OCI-M2 (cell line): ENCODE data around the gene CHL1.

Source experiments
- DNase-seq: peaks from one replicate; lab custom pipeline; 2025; ENCODE audit not compliant: unreplicated experiment; lab: John Stamatoyannopoulos, UW

Gene CHL1

DNA sequence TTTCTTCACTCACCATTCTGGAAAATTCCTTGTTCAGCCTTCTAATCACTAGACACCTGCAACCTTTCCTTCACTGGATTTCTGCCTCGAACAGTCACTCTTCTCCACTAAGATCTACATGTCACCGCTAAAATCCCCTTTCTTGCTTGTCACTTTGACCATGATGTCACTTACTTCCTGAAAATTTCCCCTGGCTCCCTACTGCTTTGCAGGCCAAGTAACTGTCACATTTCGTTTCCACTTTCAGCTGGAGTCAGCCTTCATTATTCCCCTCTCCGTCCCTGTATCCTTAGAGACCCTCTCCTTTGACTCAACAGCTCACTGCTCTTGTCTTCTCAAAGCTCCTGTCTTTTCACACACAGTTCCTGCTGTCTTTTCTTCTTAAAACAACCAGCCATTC is 15.9 kb downstream of the CHL1 start:
- DNase-seq = no peak

DNA sequence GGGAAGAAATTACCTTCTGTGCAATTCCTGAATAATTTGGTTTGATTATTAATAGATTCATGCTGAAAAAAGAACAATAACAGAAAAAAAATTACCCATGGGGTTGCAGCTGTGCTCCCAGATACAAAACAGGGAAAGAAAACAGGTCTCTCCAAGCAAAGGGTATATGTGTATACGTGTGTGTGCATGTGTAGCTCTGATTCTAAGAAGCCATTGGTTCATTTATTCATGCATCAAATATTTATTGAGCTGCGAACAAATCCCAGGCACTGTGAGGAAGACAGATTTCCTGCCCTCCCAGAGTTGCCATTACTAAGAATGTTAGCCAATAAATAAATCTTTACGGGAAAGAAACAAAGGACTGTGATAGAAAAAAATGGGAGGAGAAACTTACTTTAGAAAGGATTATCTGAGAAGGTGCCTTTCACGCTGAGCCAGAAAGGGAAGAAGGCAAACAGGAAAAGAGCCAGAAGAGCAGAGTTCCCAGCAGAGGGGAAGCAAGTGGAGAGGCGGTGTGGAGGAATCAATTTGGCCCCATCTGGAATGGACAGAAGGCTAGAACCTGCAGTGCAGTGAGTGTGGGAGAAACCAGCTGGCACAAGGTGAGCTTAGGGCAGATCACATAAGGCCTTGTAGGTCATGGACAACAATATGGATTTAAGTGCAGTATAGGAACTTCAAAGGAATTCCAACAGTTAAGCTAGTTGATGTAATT is 20.7 kb downstream of the CHL1 start:
- DNase-seq = no peak

DNA sequence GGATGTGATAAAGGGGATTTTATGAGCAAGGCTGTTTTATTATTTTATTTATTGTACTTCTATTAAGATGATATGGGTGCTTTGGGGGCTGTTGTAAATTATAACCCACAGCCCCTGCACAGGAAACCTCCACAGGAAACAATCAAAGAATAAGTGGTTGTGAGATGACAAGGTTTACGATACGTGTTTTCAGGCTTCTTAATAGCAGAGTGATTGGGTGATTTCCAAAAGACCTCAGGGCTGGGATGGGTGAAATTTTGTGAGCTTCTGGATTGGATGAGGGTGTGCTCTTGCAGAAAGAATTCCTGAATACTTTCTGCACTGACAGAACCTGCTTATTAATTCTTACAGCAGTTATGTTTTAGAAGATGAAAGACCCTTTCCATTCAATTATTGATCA is 21.4 kb downstream of the CHL1 start:
- DNase-seq = no peak

DNA sequence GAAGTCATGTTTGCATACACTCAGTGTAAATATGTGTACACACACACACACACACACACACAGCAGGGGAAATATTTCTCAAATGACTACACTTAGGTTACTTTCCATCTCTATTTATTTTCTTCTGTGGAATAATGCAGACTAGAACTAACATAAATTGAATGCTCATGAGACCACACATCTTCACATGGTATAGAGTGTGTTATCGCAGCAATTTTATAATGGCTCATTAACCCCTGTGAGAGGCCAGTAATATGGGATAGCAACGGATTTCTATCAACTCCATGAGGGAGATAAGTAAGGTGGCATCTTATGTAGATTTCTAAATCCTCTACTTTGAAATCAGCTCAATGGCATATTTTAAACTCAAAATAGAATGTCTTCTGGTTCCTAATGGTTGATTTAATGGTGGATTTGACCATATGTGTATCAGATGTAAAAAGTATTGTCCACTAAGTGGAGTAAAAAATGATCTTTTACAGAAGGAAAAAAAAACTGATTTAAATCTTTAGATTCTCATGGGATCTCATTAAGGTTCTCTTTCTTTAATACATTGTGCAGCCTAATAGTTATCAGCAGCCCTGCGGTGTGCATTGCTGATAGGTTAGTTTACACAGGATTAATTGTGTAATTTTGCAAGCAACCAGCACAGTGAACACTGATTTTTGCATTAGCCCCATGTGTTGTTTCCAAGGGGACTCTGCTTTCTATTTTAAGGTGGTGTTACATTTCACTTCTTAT is 32.0 kb downstream of the CHL1 start:
- no peak for DNase-seq

DNA sequence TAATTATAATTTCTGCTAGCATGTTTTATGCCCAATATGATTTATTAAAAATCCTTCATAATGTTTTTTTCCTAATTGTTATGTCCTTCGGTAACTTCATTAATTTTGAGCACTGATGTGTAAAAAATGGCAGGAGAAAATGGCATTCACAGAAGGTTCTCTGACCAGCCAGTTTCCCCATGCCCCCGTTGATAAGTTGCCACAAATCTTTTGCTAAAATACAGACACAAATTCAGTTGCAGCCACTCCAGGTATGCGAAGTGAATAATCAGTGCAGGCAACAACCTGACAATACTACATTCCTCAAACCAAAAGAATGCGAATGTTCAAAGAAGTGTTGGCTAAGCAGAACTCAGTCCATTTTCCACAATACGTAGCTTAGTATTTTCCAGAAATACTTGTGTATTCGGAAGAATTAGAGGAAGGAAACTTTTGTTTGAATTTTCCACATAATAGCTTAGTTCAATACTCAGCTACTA is 32.7 kb downstream of the CHL1 start:
- no peak for DNase-seq

DNA sequence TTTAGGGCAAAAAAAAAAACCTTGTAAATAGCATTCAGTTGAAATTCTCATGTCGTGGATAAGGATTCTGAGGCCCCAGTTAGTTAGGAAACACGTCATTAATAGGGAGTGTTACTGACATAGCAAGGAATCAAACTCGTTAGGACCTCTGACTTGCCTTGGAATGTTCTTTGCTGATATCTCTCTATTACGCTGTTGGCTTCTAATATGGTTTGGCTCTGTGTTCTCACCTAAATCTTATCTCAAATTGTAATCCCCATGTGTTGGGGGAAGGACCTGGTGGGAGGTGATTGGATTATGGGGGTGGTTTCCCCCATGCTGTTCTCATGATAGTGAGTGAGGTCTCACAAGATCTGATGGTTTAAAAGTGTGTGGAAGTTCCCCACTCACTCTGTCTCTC is 40.3 kb downstream of the CHL1 start:
- DNase-seq = no peak

DNA sequence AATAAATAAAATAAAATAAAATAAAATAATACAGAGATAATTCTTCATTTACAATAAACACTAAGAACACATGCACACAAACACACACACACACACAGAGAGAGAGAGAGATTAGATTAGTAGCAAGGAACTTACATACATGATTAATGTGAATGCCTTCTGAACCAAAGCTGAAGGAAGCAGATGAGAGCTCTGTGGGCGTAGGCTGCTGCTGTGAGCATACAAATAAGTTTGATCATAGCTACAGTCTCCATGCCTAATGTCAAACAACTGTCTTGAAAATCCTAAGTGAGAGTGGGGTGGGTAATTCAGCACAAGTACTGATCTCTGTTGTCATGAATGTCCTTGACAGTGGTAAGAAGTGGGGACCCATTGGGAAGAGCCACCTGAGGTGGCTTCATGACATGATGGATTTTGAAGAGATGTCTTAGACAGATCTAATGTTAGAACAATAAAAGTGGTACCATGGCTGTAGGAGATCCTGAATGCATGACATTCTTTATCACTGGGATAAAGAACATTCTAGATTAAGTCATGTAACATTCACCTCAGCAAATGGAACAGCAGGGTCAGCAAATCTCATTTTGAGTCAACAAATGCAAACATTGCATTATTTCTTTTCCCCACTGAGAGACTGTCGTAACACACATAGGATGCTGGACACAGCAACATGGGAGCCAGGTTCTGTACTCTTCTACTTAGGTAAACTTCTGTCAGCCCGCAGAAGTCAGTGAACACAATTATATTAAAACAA is 46.2 kb downstream of the CHL1 start:
- no peak for DNase-seq

DNA sequence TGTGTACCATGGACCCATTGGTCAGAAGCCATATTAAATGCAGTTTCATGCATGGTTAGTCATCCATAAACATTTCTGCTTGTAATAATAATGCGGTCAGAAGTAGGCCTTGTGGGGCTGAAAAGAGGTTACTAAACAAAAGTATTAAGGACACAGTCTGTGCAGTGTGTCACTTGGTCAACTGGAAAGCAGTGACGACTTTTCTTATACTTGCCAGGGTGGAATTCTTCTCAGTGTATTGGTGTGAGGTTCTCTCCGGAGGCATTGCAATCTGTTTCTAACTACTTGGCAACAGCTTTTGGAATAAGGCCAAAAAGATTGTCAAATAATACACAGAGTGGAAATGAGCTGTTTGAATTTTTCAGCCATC is 46.8 kb downstream of the CHL1 start:
- no peak for DNase-seq

DNA sequence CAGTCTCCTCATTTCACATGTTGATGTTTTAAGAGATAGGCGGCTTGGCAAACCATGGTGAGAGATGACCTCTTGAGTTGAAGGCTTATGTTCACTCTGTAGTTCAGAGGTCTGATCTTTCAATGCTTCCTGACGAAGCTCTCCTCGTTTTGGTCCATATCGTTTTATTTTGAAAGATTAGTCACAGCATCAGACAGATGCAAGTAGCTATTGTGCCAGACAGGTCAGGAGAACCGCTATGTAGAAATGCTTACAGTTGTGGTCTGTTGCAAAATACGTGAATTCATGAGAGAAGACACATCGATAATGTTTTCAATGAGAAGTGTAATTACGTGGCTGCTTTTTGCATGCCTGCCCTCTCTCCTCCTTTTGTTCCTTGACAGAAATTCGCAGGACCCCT is 47.5 kb downstream of the CHL1 start:
- no peak for DNase-seq

DNA sequence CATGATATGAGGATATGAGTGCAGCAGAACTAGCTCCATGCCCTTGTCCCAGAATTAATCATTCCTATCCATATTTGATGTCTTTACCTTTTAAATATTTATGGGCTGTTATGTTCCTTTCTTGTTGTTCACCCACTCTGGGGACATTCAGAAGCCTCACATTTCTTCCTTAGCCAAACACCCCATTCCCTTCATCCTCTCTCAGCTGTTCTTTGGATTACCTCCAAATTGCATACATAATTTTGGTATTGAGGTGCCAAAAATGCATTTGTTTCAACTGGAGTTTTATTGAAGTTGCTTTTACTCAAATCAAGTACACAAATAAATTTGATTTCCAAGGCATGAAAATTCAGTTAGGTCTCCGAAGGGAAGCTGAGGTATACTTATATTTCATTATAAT is 51.4 kb downstream of the CHL1 start:
- no peak for DNase-seq

DNA sequence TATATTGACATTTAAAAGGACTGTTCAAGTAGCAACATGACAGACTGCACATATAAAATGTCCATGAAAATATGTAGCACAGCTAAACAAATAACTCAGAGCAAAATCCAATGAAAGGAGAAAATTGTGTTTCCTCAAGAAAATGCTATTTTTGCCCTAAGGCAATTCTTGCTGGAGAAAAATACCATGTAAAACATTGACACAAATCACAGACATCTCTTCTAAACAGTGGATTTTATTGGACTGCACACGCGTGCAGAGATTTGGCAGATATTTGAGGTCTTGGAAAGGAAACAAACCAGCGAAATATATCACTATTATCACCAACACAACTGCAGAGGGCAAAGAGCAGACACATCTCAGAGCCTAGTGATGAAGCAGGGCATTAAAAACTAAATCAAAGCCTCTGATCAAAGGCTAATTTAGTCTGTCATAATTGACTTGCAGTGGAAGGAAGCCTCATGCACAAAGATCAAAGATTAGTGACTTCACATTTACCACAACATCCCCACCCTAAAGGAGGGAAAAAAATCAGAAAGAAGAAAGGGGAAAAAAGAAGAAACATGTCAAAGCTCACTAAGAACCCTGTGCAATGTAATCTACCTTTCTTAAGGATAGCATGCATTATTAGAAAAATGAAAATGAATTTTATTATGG is 52.4 kb downstream of the CHL1 start:
- no peak for DNase-seq

DNA sequence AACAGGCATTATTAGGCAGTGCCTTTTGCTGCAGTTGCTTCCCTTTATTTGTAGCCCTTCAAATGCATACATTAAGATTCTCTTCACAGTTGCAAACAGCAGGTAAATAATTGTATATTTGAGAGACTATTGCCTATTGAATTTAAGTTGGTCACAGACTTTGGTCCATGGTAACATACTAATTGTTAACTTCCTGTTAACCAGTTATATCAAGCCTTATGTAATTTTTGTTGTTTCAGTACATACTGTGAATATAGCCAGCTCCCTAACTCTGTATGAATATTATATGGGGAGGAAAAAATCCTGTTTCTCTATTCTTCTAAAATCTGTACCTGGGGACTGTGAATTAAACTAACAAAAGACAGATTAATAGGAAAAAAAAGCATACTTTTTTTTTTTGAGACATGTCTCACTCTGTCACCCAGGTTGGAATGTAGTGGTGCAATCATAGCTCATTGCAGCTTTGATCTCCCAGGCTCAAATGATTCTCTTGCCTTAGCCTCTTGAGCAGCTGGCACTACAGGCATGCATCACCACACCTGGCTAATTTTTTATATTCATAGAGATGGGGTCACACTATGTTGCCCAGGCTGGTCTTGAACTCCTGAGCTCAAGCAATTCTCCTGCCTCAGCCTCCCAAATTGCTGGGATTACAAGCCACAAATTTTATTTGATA is 53.2 kb downstream of the CHL1 start:
- no peak for DNase-seq

DNA sequence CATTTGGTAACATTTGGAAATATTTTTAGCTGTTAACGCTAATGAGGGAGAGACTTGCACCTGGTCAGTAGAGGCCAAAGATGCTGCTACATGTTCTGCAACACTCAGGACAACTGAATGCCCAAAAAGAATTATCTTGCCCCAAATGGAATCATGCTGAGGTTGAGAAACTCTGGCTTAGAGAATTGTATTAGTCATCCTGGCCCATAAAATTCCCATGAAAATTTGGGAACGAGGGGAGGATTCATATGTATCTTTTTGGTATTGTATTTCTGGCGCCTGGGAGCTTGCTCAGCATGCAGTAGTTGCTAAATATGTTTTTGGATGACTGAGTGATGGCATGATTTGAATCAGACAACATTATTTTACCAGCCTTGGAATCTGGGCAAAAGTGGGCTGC is 59.9 kb downstream of the CHL1 start:
- DNase-seq = no peak

DNA sequence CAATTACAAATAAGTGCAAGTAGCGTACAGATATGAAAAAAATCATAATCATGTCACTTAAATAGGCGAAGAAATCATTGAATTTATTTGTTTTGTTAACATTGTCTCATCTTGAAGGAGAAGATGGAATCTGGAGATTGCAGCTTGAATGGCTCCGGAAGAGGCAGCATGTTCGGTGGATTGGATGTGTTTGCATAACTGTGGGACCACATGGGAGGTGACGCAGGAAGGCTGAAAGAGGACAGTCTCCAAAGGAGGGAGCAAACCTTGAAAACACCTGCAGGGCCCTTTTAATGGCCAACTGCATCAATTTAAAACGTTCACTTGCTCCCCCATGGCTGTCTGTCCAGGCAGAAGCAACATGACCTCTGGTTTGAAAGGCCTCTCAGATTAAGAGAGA is 61.3 kb downstream of the CHL1 start:
- DNase-seq = no peak

DNA sequence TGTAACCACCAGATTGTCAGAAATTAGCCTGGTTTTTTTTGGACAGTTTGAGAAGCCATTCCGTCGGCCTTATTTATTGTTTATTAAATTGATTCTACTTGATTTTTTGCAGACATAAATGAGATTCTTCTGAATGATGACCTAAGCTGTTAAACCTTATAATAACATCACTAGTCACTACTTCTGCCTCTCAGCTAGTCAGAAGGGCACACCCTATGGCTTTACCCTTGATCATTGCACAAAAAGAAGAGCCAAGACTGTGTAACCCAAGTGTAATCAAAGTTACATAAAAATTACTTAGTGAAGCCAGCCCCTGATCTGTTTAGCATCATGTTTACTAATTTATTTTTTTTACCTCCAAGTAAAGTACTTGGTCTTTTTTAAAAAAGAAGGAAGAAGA is 64.3 kb downstream of the CHL1 start:
- DNase-seq = no peak

DNA sequence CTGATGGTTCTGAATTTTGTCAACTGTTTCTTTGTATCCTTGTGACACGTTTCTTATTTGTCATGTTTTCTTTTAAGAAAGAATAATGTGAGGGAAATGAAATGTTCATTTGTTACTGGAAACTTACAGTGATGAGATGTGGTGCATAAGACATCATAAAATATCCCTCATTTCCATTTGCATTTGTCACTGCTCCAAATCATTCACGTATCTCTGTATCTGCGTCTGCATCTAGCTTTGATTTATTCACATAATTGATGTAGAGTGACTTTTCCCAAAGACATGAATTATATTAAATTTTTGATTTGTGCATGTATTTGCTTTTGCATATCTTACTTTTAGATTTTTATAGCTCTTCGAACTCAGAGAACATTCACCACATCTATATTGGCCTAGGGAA is 66.8 kb downstream of the CHL1 start:
- no peak for DNase-seq

DNA sequence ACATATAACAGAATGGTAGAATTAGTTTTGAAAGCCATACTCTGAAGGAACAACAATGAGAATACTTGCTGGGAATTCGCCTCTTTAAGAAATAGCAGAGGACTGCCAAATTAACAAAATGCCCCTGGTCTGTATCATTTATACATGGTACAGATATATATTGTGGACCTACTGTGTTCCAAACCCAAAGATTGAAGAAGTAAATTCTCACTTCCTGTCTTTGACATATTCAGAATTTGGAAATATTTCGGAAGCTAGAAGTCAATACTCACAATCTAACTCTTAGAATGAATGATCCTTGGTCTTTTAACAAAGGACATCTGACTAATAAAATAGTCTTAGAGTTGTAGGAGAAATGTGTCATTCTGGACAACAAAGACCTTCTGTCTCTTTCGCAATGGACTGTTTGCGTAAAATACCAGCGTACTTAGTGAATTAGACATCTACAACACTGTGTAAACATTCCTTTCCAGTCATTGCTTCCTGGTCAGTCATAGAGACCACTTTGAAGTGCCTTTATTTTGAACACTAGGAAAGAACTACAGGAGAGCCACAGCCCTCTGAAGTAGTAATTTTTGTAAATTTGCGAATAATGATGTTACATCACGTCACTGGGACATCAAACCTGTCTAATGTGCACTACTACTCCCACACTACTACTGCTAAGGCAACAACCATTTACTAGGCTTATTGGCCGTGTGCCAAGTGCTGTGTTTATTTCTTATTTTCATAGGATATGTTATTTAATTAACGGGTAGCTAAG is 68.0 kb downstream of the CHL1 start:
- no peak for DNase-seq

DNA sequence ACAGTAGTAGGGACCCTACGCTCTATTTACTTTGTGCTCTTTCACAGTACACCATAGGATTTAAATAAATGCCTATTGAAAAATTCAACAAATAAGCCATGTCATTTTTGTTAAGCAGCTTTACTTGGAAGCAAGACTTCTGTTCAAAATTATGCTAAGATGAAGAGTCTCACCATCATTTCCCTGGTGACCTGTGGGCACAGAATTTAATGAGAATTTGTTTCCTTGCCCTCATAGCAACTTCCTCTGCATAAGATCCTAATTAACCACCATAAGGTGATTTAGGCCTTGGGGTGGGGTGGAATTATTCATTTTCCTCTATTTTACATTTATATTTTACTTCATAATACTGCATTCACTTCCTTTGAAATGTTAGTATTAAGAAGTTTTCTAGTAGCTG is 70.5 kb downstream of the CHL1 start:
- DNase-seq = no peak

DNA sequence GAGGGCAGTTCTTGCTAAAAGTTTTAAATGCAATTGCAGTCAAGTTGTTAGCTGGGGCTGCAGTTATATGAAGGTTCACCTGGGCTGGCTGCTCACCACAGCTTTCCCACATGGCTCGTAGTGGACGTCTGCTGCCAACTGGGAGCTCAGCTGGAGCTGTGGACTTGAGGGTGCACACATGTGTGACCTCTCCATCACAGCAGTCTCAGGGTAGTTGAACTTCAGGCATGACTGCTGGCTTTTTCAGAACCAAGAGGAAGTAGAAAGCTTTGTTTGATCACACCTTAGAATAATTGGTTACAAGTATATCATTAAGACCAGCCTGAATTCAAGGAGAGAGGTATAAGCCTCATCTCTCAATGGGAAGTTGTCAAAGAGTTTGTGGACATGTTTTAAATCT is 74.1 kb downstream of the CHL1 start:
- DNase-seq = no peak

DNA sequence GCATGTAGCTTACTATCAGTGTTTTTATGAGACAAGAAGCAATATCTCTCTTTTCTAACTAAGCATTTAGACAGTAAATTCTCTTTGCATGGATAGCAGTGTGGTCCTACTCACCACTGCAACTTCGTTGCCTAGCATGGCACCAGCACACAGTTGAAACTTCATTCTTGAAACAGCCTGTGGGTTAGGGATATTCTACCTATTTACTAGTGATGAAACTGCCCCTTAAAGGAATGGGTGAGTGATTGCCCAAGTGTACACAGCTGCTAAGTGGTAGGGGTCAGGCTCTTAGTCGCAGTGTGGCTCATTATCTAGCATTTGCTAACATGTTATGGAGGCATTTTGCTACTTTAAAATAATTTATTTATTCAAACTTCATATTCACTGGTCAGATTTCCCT is 78.4 kb downstream of the CHL1 start:
- no peak for DNase-seq
